GM21723 (cell line): ENCODE data around the gene IPO9.

Experiments
- ATAC-seq: cut with Tn5 transposase; IDR thresholded peaks from one replicate; pipeline ENCODE4 v1.9.1; 2021; ENCODE audit warnings: mild to moderate bottlenecking, moderate library complexity; ENCODE audit not compliant: unreplicated experiment

IPO9 gene

GRCh38 chr1:201886103-201886885 is 57.3 kb downstream of the IPO9 start:
- no peak for ATAC-seq

GRCh38 chr1:201887116-201887866 is 58.3 kb downstream of the IPO9 start:
- no peak for ATAC-seq

- ATAC-seq, result no peak
Observed at GRCh38 chr1:201888282-201889089, 59.5 kb downstream of the IPO9 start, which contains the start of gene SHISA4. TSS of gene SHISA4 (plus strand) at chr1:201888898. CDS start at chr1:201888995, 97 bp downstream.

GRCh38 chr1:201889090-201889968 is 60.4 kb downstream of the IPO9 start:
- ATAC-seq, result no peak

- ATAC-seq, result no peak
Observed at GRCh38 chr1:201890223-201890622, 61.3 kb downstream of the IPO9 start.

GRCh38 chr1:201890806-201891450 is 62.0 kb downstream of the IPO9 start:
- no peak for ATAC-seq

GRCh38 chr1:201891451-201892045 is 62.6 kb downstream of the IPO9 start:
- no peak for ATAC-seq

GRCh38 chr1:201892211-201892610 is 63.3 kb downstream of the IPO9 start:
- no peak for ATAC-seq

- no peak for ATAC-seq
Observed at GRCh38 chr1:201893431-201893830, 64.5 kb downstream of the IPO9 start.

GRCh38 chr1:201894343-201895119 is 65.6 kb downstream of the IPO9 start:
- ATAC-seq, result no peak

- no peak for ATAC-seq
Observed at GRCh38 chr1:201895120-201895665, 66.2 kb downstream of the IPO9 start.

- ATAC-seq, result peak; percentile 91
Observed at GRCh38 chr1:201895913-201896807, 67.2 kb downstream of the IPO9 start.

GRCh38 chr1:201896951-201897391 is 68.0 kb downstream of the IPO9 start:
- no peak for ATAC-seq

- no peak for ATAC-seq
Observed at GRCh38 chr1:201898240-201898894, 69.4 kb downstream of the IPO9 start.

- ATAC-seq, result no peak
Observed at GRCh38 chr1:201898992-201899391, 70.0 kb downstream of the IPO9 start.

GRCh38 chr1:201899683-201900429 is 70.9 kb downstream of the IPO9 start:
- ATAC-seq, result no peak
